COLO668 (cell line): ENCODE results near the gene RHNO1.

Source experiments
- DNase-seq: peaks from one replicate; lab custom pipeline; 2025; ENCODE audit not compliant: unreplicated experiment; lab: John Stamatoyannopoulos, UW

Gene RHNO1

GRCh38 chr12:2900642-2901041 lies 23.6 kb downstream of the RHNO1 start:
- DNase-seq, result no peak

DNA sequence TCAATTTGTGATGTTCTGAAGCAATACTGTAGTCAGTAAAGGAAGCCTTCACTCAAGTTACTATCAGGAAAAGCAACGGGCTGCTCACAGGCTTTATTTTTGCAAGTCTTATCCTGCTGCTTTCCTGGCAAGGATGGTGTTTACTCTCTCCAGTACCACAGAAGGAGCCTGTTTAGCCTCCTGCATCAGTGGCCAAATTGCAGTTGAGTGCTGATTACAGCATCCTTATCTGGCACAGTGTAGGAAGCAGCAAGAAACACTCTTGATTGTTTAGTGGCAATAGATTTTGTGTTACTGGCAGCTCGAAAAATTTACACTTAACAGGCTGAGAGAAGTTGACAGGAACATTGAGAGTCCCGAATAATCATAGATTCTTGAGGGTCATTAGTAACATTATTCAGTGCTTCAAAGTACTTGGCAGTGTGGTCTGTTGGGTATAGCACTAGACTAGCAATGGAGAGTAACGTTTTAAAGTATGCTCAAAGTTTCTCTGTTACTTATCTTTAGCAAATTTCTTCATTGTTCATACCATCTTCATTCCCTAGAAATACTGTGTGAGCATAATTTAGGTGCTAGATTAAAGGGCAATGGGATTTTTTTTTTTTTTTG lies 25.4 kb downstream of the RHNO1 start:
- DNase-seq, result no peak

DNA sequence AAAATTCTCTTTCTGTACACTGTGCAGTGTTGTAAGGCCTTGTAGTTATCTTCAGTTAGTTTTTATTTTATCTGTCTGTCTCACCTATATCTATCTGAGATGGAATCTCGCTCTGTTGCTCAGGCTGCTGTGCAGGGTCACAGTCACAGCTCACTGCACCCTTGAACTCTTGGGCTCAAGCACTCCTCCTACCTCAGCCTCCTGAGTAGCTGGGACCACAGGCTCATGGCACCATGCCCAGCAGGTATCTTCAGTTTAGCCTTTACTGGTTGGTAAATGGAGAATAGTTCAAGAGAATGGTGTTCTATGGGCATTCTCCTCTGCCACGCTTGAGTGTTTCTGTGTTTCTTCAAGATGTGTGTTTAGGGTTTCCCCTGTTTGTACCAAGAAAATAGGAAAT lies 27.2 kb downstream of the RHNO1 start:
- no peak for DNase-seq

GRCh38 chr12:2912216-2912575 lies 35.2 kb downstream of the RHNO1 start:
- DNase-seq, result no peak

DNA sequence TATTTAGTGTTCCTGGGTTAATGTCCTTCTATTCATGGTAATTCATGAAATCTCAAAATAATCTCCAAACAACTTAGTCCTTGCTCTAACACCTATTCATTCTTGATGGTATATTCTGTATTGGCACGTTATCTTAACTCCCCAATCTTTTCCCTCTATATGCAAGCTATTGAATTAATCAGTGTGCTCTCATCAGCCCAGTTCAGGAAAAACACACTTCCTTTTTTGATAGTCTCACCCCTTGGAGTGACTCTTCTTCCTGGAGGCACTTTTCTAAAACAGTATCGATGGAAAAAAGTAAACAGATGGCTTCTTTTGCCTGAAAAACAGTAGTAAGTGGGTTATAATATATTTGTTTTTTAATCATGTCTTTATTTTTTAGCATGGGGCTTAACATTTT lies 42.2 kb downstream of the RHNO1 start:
- no peak for DNase-seq

DNA sequence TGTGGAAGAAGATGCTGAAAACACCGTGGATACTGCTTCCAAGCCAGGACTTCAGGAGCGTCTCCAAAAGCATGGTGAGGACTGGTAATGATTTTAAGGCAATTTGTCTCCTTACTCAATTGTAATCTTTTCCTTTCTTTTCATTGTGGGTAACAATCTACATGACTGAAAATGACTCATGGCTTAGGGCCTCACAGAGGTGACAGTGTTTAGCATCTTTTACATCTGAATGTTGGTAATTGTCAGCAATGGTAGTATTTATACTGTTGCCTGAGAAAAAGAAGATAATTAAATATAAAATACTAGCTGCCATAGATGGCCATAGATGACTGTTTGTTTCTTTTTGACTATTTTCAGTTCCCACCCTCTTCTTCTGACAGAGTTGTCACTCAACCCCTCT lies 45.3 kb downstream of the RHNO1 start:
- DNase-seq, result no peak

DNA sequence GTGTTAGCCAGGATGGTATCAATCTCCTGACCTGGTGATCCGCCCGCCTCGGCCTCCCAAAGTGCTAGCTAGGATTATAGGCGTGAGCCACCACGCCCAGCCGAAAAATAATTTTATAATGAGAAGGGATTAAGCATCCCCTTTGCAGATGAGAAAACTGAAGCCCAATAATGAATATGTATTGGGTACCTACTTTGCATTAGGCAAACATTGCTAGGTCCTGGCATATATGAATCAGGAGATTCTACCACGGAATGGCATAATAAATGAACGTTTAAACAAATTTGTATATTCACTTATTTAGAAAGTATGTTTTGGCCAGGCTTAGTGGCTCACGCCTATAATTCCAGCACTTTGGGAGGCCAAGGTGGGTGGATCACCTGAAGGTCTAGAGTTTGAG lies 46.0 kb downstream of the RHNO1 start:
- DNase-seq, result no peak

DNA sequence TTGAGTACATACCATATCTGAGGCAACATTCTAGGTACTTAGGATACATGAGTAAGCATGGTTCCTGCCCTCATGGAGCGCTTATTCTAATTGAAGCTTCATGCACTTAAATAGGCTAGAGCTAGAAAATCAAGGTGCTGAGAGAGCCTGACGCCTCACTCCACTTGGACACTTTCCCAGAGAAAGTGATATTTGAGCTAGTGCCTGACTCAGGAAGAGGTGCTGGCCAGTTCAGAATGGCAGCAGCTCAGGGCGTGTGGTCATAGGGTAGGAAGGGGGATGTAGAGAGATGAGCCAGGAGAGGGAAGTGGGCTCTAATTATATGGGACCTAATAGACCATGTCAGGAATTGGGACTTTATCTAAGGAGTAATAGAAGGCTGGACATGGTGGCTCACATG lies 47.0 kb downstream of the RHNO1 start:
- no peak for DNase-seq

- DNase-seq, result no peak
These were observed 48.4 kb downstream of the RHNO1 start for GRCh38 chr12:2925322-2925995.

GRCh38 chr12:2930865-2931264 lies 53.8 kb downstream of the RHNO1 start:
- no peak for DNase-seq

- no peak for DNase-seq
These were observed 56.6 kb downstream of the RHNO1 start for GRCh38 chr12:2933586-2933985.

DNA sequence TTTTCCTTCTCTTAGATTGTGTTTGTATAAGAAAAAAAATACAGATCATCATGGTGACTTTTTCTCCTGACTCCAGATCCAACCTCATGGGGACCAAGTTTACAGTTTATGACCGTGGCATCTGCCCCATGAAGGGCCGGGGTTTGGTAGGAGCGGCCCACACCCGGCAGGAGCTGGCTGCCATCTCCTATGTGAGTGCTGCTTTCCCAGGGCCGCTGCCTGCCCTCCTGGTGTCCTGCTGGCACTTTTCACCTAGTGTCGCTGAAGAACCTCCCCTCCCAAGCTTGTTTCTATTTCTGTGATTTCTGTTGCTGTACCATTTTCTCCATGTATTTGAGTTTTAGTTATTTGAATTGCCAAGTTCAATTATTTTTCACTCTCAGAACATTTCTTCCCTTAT lies 57.3 kb downstream of the RHNO1 start:
- DNase-seq, result no peak

DNA sequence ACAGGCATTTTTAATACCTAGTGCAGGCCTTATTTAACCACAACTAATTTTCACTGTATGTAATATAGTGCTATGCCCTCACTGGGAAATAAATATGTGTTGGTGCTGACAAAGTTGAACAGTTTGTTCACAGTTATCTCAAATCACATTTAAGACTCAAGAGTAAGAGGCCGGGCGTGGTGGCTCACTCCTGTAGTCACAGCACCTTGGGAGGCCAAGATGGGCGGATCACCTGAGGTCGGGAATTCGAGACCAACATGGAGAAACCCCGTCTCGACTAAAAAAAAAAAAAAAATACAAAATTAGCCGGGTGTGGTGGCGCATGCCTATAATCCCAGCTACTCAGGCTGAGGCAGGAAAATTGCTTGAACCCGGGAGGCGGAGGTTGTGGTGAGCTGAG lies 59.3 kb downstream of the RHNO1 start:
- no peak for DNase-seq

DNA sequence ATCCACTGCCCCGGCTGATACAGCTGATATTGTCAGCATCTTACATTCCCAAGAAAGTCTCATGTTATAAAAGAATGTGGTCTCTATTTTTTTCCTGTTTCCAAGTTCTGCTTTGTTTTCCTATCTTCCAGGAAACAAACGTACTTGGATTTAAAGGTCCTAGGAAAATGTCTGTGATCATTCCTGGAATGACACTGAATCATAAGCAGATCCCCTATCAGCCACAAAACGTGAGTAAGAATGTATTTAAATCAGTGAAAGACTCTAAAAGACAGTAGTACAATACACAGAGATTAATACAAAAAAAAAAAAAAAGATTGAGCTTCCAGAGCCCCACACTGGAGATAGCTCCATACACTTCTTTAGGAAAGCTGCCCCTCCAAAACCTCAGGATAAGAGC lies 60.5 kb downstream of the RHNO1 start:
- no peak for DNase-seq
